Measurements from ENCODE around the gene HAUS7. TPM values are rescaled to one million over a fixed set of nuclear protein-coding genes. Genes with fewer than 3 reads are reported as not detected.

HAUS7 gene
- polyA plus RNA-seq, 12 donors = 14.5 to 57.2 (median 21.0) TPM; not detected in 1

DNA sequence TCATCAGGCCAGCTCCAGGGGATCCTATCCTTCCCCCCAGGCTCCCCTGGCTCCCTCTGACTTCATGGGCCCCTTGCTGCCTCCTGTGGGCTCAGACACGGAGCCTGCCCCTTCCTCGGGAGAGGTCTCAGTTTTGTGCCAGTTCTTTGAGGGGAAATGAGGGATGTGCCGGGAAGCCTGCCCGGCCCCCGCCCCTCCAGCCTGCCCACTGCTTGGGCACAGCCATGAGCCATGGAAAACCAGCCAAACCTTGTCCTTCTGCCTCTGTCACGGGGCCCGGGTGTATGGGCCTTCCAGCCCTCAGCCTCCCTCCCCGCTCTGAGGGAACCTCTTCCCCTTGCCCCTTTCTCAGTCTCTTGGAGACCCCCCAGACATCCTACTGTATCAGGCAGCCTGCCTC, 31.2 kb upstream of the HAUS7 start:
- no peak for DNase-seq

- no peak for DNase-seq
Observed at GRCh38 chrX:153500676-153501280, 30.4 kb upstream of the HAUS7 start.

DNA sequence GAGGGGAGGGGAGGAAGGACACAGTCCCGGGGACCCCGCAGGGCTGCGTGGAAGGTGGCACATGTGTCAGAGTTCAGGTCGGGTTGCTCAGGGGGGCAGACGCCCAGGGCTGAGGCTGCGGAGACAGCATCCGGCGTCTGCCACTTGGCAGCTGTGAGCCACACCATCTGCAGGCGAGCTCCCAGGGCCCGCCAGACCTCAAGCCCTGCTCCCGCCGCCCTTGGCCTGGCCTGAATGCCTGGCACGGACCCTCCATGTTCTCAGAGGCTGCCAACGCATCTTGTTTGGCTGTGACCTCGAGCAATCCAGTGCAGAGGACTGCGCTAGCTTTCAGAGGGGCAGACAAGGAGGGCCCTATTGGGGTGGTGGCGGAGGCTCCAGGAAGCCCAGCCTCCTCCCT, 29.5 kb upstream of the HAUS7 start:
- no peak for DNase-seq

DNA sequence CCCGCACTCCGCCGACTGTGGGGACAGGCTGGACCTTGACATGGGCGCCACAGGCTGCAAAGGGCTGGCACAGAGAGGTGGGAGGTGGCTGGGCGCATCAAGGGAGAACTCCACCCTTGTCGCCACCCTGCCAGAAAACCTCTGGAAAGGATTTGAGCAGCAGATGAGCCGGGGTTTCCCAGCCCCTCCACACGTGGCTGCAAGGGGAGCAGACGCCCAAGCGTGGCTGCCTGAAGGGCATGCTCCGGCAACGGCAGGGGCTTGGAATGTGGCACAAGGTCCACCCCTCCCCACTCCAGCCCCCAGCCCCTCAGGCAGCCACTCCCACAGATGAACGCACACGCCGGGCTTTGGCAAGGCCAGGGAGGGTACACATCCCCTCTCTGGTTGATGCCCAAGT, 29.0 kb upstream of the HAUS7 start:
- no peak for DNase-seq

- no peak for DNase-seq
Observed at GRCh38 chrX:153498453-153498852, 28.1 kb upstream of the HAUS7 start.

DNA sequence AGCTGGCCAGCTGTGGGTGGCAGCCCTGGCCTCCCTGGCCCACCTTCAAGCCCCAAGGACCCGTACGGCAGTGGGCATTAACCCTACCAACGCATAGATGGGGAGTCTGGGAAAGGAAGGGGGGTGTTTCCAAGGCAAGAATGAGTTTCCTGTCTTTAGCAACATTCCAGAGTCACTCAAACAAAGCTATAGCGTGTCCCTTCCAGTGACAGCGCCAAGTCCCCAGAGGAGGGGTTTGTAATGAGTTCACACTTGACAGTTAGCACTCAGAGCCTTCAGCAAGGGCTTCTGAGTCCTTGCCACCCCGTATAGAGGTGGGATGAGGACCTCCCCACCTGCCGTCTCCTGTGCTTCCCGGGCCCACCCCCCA, 26.2 kb upstream of the HAUS7 start:
- no peak for DNase-seq

GRCh38 chrX:153495903-153496589, 25.7 kb upstream of the HAUS7 start:
- no peak for DNase-seq

- DNase-seq = no peak
Observed at GRCh38 chrX:153495362-153495751, 25.0 kb upstream of the HAUS7 start.

GRCh38 chrX:153494541-153495361, 24.4 kb upstream of the HAUS7 start, which contains the start of gene BGN:
Gene BGN, plus strand, starts transcription at chrX:153494980. Its CDS starts 9,652 bp downstream, at chrX:153504632.
- DNase-seq = no peak

DNA sequence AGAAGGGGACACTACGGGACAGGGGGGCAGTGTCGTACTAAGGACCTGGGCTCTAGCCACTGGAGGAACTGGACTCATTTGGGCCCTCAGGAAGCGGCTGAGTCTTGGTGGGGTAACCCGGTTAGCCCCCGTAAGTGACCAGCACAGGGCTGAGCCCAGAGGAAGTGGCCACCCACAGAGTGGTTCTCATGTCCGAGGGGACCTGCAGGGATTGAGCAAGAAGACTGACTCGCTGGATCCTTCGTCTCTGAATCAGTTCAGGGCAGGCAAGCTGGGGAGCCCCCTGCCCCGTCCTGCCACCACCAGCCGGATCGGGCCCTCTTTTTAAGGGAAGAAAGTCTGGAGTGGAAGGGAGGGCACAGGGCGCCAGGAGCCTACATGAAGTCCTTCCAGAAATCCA, 23.7 kb upstream of the HAUS7 start:
- DNase-seq = no peak

GRCh38 chrX:153493085-153493484, 22.7 kb upstream of the HAUS7 start:
- DNase-seq = no peak

DNA sequence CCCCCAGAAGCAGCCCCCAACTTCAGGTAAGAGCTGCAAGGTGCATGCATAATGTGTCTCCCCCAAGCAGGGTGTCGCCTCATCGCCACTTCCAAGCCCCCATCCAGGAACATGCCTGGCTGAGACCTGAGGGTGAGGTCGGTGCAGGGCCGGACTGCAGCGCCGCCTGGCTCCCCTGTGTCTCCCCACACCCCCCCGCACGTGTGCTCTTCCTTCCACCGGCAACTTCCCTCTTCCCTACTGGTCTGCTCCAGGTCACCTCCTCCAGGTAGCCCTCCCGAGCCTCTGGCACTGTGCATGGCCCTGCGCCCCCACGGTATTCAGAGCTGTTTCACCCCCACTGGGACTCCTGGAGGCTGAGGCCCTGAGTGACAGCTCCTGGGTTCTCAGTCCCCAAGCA, 22.2 kb upstream of the HAUS7 start:
- DNase-seq = no peak

DNA sequence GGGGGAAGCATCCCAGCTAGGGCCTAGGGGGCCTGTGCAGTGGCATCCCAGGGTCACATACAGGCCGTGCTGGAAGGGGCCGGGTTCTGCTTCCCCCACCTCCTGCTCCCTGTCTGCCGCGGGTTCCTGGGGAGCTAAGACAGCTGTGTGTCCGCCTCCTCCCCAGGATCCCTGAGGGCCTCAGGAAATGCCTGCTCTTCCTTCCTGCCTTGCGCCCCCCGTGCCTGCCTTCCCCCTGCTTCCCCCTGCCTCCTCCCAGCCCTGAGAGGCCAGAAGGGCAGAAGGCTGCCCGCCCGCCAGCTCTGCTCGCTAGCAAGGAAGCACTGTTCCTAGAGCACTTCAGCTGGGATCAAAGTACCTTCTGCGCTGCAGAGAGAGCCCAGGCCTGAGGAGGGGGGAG, 21.5 kb upstream of the HAUS7 start:
- DNase-seq = no peak

GRCh38 chrX:153491351-153491914, 21.1 kb upstream of the HAUS7 start:
- no peak for DNase-seq

DNA sequence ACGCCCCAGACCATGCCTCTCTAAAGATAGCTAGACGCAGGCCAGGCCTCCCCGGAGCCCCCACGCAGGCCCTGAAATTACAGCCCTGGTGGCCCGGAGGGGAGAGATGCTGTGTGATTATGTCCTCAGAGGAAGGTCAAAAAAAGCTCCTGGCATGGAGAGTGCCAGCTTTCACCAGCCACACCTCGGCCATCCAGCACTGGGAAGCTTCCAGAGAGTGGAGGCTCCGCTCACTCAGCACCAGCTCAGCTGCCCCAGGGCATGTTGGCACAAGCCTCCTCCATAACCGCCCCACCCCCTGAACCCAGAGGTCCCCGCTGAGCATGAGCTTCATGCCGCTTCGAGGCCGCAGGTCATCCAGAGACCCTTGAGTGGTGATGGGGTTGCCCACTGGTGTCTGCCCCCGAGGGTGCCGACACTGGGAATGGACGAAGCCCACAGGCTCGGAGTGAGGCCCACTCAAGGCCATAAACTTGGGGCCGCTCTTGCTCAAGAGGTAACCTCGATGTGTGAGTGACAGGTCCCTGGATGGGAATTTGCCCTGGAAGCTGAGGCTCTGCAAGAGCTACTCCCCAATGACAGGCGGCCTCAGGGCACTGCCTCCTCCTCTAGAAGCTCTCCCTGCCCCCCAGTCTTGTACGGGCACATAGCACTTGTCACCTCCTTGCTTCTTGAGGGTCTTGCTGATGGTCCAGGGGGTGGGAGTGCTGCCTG, 20.0 kb upstream of the HAUS7 start:
- DNase-seq = no peak

DNA sequence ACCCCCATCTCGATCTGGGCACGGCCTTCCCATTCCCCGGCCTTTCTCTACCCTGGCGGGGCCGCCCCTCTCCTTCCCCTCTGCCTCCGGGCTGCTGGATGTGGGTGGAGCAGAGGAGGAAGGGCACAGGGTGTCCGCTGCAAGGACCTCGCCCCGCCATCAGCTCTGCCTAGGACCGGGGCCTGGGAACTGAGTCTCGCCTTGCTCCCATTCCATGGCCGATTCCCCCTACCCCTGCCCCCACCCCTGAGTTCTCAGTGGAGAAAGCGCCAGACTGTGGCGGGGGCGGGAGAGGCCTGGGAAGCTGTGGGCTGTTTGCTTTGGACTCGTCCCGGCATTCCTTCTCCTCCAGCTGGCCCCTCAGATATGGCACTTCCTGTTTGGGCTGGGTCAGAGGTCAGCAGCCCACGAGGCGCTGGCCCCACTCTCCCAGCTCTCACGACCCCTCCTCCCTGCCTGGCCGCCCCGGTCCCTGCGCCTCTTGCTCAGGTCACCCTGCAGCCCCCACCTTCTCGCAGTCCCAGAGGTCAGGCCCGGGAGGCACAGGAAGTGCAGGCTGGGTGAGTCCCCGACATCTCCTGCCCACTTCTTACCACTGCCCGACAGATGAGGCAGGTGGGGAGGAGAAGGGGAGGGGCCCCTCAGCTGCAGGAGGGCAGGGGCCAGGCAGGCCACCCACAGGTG, 18.0 kb upstream of the HAUS7 start:
- DNase-seq = no peak

- DNase-seq = no peak
Observed at GRCh38 chrX:153487590-153488071, 17.3 kb upstream of the HAUS7 start.

DNA sequence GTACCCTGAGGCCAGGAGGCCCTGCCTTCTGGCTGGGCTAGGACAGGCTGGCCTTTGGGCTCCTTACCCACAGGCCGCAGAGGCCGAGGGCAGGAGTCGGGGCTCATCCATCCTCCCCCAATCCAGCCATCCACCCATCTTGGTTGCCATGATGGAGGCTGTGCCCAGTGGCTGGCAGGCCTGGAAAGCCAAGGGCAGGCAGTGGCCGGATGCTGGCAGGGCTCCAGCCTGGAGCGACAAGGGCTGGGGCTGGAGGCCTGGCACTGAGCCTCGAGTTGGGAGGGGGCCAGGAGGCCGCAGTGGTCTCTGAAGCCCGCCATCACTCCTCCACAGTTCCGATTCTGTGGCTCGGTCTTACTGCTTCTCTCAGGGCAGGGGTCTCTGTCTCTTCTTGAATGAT, 15.8 kb upstream of the HAUS7 start:
- no peak for DNase-seq

GRCh38 chrX:153485396-153486080, 15.2 kb upstream of the HAUS7 start:
- no peak for DNase-seq

GRCh38 chrX:153482376-153483015, 12.1 kb upstream of the HAUS7 start:
- no peak for DNase-seq

Data from muscle of arm (tissue), 12 donors.